Right atrium auricular region (tissue), 2 donors: ENCODE data around the gene GNG7. TPM values are rescaled to one million over a fixed set of nuclear protein-coding genes. Genes with fewer than 3 reads are reported as not detected.
A peak's percentile ranks its signal among the peaks of the same experiment; 100 is the strongest.
"Not testable (repeated sequence)": the region's sequence is repeated elsewhere in the genome, so short reads cannot be mapped to it uniquely, and the experiment has no call there.

ENCODE experiments used
- DNase-seq: peaks from one replicate; pipeline ENCODE4 v3.0.0-alpha.2; 2019; ENCODE audit warnings: low spot score
- H3K27ac ChIP-seq, 2 donors: fragments of 200-600 bp; sonication (generic); 1 replicate in 1 of 2; 2 replicates in 1 of 2; pipeline ENCODE4 v1.5.1; 2016 to 2019
- H3K27me3 ChIP-seq, 2 donors: fragments of 200-600 bp; sonication (generic); one replicate each; pipeline versions ENCODE4 v1.5.1 to v1.6.0; 2017 to 2019
- H3K36me3 ChIP-seq: fragments of 200-600 bp; sonication (generic); one replicate; pipeline ENCODE4 v1.5.1; 2016
- H3K4me1 ChIP-seq, 2 donors: fragments of 200-600 bp; sonication (generic); one replicate each; pipeline versions ENCODE4 v1.5.1 to v1.6.0; 2017 to 2019
- H3K4me3 ChIP-seq, 2 donors: fragments of 200-600 bp; sonication (generic); 1 replicate in 1 of 2; 2 replicates in 1 of 2; pipeline ENCODE4 v1.5.1; 2017 to 2019; ENCODE audit warnings: mild to moderate bottlenecking in 1 of 2, moderate library complexity in 1 of 2
- H3K9me3 ChIP-seq, 2 donors: fragments of 200-600 bp; sonication (generic); one replicate each; pipeline ENCODE4 v1.5.1; 2019
- total RNA-seq, 2 donors: library from RNA; depleted of rRNA; stranded (reverse); fragments of >200 nt; gene quantifications; one replicate each; pipeline ENCODE4 v1.1.0, GENCODE V29; 2016
- TF ChIP-seq, protein P1 (sequence below), 2 donors: fragments of 200-600 bp; sonication (generic); IDR thresholded peaks; one replicate each; pipeline ENCODE4 v1.5.1; 2019; ENCODE audit warnings: antibody characterized with exemption in 2 of 2

The GNG7 gene
- total RNA-seq, 2 donors from 2014 or later: 18.0 to 22.8 TPM

DNA sequence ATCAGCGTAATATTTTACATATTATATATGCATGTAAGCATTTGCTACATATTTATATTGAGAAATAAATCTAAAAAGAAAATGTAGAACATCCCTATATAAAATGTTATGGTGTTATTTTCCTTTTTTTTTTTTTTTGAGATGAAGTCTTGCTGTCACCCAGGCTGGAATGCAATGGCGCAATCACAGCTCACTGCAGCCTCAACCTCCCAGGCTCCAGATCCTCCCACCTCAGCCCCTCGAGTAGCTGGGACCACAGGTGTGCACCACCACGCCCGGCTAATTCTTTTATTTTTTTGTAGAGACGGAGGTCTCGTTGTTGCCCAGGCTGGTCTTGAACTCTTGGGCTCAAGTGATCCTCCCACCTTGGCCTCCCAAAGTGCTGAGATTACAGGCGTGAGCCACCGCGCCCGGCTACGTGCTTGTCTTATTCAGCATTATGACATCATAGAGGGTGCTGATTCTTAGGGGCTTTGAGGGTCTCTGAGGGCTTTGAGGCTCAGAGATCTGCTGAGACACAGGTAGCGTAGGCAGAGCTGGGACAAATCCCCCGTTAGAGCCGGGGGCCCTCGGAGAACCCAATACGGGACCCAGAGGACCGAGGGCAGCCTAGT is 124.7 kb downstream of the GNG7 start:
- H3K27me3 ChIP-seq: no peaks in the 10 kb centered on the region
- peak overlapping the region in 1 of 2 donors; percentile 51 for H3K4me3 ChIP-seq
- TF ChIP-seq, protein P1, sequence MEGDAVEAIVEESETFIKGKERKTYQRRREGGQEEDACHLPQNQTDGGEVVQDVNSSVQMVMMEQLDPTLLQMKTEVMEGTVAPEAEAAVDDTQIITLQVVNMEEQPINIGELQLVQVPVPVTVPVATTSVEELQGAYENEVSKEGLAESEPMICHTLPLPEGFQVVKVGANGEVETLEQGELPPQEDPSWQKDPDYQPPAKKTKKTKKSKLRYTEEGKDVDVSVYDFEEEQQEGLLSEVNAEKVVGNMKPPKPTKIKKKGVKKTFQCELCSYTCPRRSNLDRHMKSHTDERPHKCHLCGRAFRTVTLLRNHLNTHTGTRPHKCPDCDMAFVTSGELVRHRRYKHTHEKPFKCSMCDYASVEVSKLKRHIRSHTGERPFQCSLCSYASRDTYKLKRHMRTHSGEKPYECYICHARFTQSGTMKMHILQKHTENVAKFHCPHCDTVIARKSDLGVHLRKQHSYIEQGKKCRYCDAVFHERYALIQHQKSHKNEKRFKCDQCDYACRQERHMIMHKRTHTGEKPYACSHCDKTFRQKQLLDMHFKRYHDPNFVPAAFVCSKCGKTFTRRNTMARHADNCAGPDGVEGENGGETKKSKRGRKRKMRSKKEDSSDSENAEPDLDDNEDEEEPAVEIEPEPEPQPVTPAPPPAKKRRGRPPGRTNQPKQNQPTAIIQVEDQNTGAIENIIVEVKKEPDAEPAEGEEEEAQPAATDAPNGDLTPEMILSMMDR (IDR thresholded peaks at IDR 0.05): no peak
- no peak for DNase-seq
- H3K9me3 ChIP-seq: peaks cover 0 to 12% of the 10 kb centered on the region in 2 donors
- peaks cover 0 to 43% of the 10 kb centered on the region in 2 donors for H3K4me1 ChIP-seq
- H3K27ac ChIP-seq: peak overlapping the region; percentile 91
- H3K36me3 ChIP-seq: no peaks in the 10 kb centered on the region

DNA sequence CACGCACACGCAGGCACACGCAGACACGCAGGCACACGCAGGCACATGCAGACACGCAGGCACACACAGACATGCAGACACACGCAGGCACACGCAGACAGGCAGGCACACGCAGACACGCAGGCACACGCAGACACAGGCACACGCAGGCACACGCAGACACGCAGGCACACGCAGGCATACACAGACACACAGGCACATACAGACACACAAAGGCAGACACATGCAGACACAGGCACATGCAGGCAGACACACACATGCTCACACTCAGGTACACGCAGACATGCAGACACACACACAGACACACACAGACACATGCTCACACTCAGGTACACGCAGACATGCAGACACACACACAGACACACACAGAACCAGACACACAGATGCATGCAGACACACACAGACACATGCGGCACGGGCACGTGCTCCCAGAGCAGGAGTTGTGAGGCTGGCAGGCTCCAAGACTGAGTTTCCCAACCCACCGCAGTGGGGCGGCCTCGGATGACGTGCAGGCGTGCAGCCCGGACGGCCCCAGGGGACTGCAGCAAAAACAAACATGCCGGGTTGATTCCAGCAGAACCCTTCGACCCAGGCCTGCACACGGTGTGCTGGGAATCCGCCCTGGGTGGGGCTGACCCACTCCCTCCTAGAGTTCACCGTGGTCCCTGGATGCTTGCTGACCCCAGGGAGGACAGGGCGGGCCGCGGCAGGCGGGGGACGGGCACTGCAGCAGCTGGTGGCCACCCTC is 126.6 kb downstream of the GNG7 start:
- peaks cover 0 to 43% of the 10 kb centered on the region in 2 donors for H3K4me1 ChIP-seq
- H3K36me3 ChIP-seq: no peaks in the 10 kb centered on the region
- peak overlapping the region; percentile 60 to 66 for H3K27ac ChIP-seq
- TF ChIP-seq, protein P1 (IDR thresholded peaks at IDR 0.05): no peak
- no peak overlapping the region for H3K4me3 ChIP-seq
- no peaks in the 10 kb centered on the region for H3K9me3 ChIP-seq
- H3K27me3 ChIP-seq: no peaks in the 10 kb centered on the region
- DNase-seq: peak; percentile 96

- H3K4me3 ChIP-seq: no peak overlapping the region
- TF ChIP-seq, protein P1 (IDR thresholded peaks at IDR 0.05): no peak
- DNase-seq: no peak
- peaks cover 0 to 42% of the 10 kb centered on the region in 2 donors for H3K4me1 ChIP-seq
- no peak overlapping the region for H3K27ac ChIP-seq
- H3K9me3 ChIP-seq: no peaks in the 10 kb centered on the region
- H3K36me3 ChIP-seq: no peaks in the 10 kb centered on the region
- H3K27me3 ChIP-seq: no peaks in the 10 kb centered on the region
These were observed 127.4 kb downstream of the GNG7 start for GRCh38 chr19:2574971-2575630.

DNA sequence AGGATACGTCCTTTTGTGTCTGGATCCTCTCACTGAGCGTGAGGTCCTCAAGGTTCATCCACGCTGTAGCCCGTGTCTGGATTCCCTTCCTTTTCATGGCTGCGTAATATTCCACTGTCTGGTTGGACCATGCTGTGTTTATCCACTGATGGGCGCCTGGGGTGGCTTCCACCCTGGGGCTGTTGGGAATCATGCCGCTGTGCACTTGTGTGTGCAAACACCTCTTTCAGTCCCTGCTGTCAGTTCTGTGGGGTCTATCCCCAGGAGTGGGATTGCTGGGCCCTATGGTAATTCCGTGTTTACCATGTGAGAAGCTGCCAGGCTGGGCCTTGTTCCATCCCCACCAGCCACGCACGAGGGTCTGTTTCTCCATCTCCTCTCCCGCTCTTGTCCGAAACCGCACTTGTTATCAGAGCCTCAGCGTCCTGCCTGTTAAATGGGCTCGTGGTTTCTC is 128.0 kb downstream of the GNG7 start:
- Histone ChIP-seq H3K36me3 (no peaks in the 10 kb centered on the region), H3K4me3 (no peak overlapping the region), H3K27ac (no peak overlapping the region), H3K9me3 (no peaks in the 10 kb centered on the region), H3K4me1 (peaks cover 0 to 36% of the 10 kb centered on the region in 2 donors), H3K27me3 (no peaks in the 10 kb centered on the region)
- TF ChIP-seq, protein P1 (IDR thresholded peaks at IDR 0.05): no peak
- no peak for DNase-seq

- no peaks in the 10 kb centered on the region for H3K27me3 ChIP-seq
- H3K36me3 ChIP-seq: no peaks in the 10 kb centered on the region
- no peak overlapping the region for H3K4me3 ChIP-seq
- TF ChIP-seq, protein P1 (IDR thresholded peaks at IDR 0.05): no peak
- peaks cover 0 to 30% of the 10 kb centered on the region in 2 donors for H3K4me1 ChIP-seq
- no peak overlapping the region for H3K27ac ChIP-seq
- no peaks in the 10 kb centered on the region for H3K9me3 ChIP-seq
- DNase-seq: no peak
These were observed 128.6 kb downstream of the GNG7 start for GRCh38 chr19:2573916-2574315.

DNA sequence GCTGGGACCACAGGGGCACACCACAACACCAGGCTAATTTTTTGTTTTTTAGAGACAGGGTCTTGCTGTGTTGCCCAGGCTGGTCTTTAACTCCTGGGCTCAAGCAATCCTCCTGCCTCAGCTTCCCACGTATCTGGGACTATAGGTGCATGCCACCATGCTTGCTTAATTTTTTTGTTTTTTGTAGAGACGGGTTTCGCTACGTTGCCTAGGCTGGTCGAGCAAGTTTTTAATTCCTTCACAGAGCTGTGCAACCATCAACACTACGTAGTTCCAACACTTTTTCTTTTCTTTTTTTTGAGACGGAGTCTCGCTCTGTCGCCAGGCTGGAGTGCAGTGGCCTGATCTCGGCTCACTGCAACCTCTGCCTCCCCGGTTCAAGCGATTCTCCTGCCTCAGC is 130.3 kb downstream of the GNG7 start:
- peaks cover 0 to 23% of the 10 kb centered on the region in 2 donors for H3K4me1 ChIP-seq
- H3K9me3 ChIP-seq, H3K27me3 ChIP-seq, H3K36me3 ChIP-seq, H3K27ac ChIP-seq, H3K4me3 ChIP-seq, DNase-seq: not testable (repeated sequence)
